PC-3 (cell line): ENCODE results near the gene ACVRL1. TPM values are rescaled to one million over a fixed set of nuclear protein-coding genes. Genes with fewer than 3 reads are reported as not detected.

ENCODE experiments used
- ATAC-seq: fragments of 200-7000 bp; cut with Tn5 transposase; 2 replicates; pipeline ENCODE4 v1.9.1; 2020; ENCODE audit warnings: mild to moderate bottlenecking, moderate library complexity
- BruUV-seq: library from RNA; stranded (reverse); fragments of 400-500 nt; replicated peaks from 2 replicates; lab custom pipeline; 2021; lab: Mats Ljungman, UMichigan
- CTCF ChIA-PET: fragments of 300-600 bp; sonication (Branson Sonifier 250); formaldehyde crosslinking; loops from one replicate; lab custom pipeline; 2022; ENCODE audit warnings: antibody characterized with exemption; lab: Charles Lee
- POLR2A ChIA-PET: fragments of 300-600 bp; sonication (Branson Sonifier 250); formaldehyde crosslinking; loops from one replicate; lab custom pipeline; 2022; ENCODE audit warnings: antibody characterized with exemption; ENCODE audit not compliant: unreplicated experiment; lab: Charles Lee
- DNase-seq: peaks from one replicate; pipeline ENCODE4 v3.0.0-alpha.2; 2015
- H2AFZ ChIP-seq: fragments of 300-600 bp; sonication (generic); 2 replicates; pipeline ENCODE4 v1.6.0; 2016; ENCODE audit warnings: antibody characterized with exemption, low read length
- H3F3A ChIP-seq: fragments of 300-600 bp; sonication (generic); one replicate; pipeline ENCODE4 v1.6.0; 2017; ENCODE audit warnings: antibody characterized with exemption, low read length, control low read depth, mild to moderate bottlenecking; ENCODE audit not compliant: unreplicated experiment
- H3K27ac ChIP-seq: fragments of 300-600 bp; sonication (generic); 2 replicates; pipeline ENCODE4 v1.5.1; 2016; ENCODE audit warnings: mild to moderate bottlenecking, low read length
- H3K27me3 ChIP-seq: fragments of 300-600 bp; sonication (generic); 2 replicates; pipeline ENCODE4 v1.6.1; 2016; ENCODE audit warnings: low read length, mixed read lengths
- H3K36me3 ChIP-seq: fragments of 300-600 bp; sonication (generic); 2 replicates; pipeline ENCODE4 v1.6.1; 2016; ENCODE audit warnings: low read depth, mixed run types, low read length, mixed read lengths
- H3K4me1 ChIP-seq: fragments of 300-600 bp; sonication (generic); 2 replicates; pipeline ENCODE4 v1.5.1; 2016; ENCODE audit warnings: low read length; ENCODE audit not compliant: insufficient read depth
- H3K4me2 ChIP-seq: fragments of 300-600 bp; sonication (generic); 2 replicates; pipeline ENCODE4 v1.6.0; 2016; ENCODE audit warnings: low read length
- H3K4me3 ChIP-seq: fragments of 300-600 bp; sonication (generic); 2 replicates; pipeline ENCODE4 v1.5.1; 2016; ENCODE audit warnings: mild to moderate bottlenecking, low read length, mixed read lengths
- H3K79me2 ChIP-seq: fragments of 300-600 bp; sonication (generic); 2 replicates; pipeline ENCODE4 v1.6.1; 2017; ENCODE audit warnings: low read length, mixed read lengths
- H3K9ac ChIP-seq: fragments of 300-600 bp; sonication (generic); 2 replicates; pipeline ENCODE4 v1.6.0; 2016; ENCODE audit warnings: mild to moderate bottlenecking, low read length
- H3K9me2 ChIP-seq: fragments of 300-600 bp; sonication (generic); replicated peaks from 2 replicates; pipeline ENCODE4 v1.6.1; 2016; ENCODE audit warnings: mixed run types, low read length, mixed read lengths
- H3K9me3 ChIP-seq: fragments of 300-600 bp; sonication (generic); 2 replicates; pipeline ENCODE4 v1.6.1; 2016; ENCODE audit warnings: low read length, mixed read lengths
- H4K20me1 ChIP-seq: fragments of 300-600 bp; sonication (generic); 2 replicates; pipeline ENCODE4 v1.6.1; 2016; ENCODE audit warnings: low read length, mixed read lengths
- EZH2 ChIP-seq: fragments of 300-600 bp; sonication (generic); IDR thresholded peaks from one replicate; pipeline ENCODE4 v1.6.1; 2017; ENCODE audit warnings: antibody characterized with exemption, mild to moderate bottlenecking, low read length; ENCODE audit not compliant: unreplicated experiment
- EZH2phosphoT487 ChIP-seq: fragments of 300-600 bp; sonication (generic); IDR thresholded peaks from 2 replicates; pipeline ENCODE4 v1.6.1; 2018; ENCODE audit warnings: mild to moderate bottlenecking, antibody characterized with exemption, low read length, borderline replicate concordance
- intact Hi-C: fragments of 100-400 bp; cut with micrococcal nuclease; formaldehyde crosslinking; loops from 2 replicates; pipeline ENCODE4 v1.9.0; 2023
- total RNA-seq: library from RNA; depleted of rRNA; stranded (reverse); fragments of >200 nt; gene quantifications from 2 replicates; pipeline ENCODE4 v1.2.3, GENCODE V29; 2014
- TF ChIP-seq, protein P1 (sequence below): fragments of 300-600 bp; sonication (generic); conservative IDR thresholded peaks from 2 replicates; pipeline ENCODE4 v1.5.1; 2017; ENCODE audit warnings: antibody characterized with exemption, low read depth, mild to moderate bottlenecking, low read length

Gene ACVRL1
- total RNA-seq, 1 experiment from 2014 or later = not detected

DNA sequence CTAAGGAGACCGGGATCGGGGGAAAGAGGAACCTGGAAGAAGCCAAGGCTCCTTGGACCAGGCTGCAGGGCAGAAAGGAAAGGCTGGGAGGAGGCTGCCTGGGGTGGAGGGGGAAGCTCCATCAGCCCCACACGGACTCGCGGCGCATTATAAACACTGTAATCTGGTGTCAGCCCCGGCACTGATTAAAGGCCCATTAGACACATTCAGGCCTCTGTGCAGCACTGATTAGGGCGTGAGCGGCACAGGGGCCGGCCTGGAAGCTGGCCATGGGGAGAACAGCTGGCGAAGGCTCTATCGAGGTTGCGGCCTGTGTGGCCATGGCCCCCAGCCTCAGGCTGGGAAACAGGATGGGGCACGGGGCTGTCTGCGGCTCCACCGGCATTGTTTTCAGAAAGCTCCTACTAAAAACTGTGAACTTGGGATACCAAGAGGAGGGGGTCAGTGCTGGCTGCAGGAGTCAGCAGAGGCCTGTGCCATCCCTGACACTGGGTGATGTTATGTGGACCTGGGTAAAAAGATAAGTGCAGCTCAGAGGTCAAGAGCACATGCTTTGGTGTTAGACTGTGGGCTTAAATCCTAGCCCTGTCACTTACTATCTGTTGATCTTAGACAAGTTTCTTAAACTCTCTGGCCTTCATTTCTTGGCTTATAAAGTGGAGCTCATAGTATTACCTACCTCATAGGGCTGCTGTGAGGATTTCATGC, 10.6 kb downstream of the ACVRL1 start:
- BruUV-seq = no TSS peak
- ATAC-seq (no peak), DNase-seq (no peak)
- no peak overlapping the region for H3K4me2 ChIP-seq
- no peaks in the 10 kb centered on the region for H4K20me1 ChIP-seq
- H3F3A ChIP-seq = no peaks in the 10 kb centered on the region
- H3K4me1 ChIP-seq = peaks cover 1% of the 10 kb centered on the region; the same call in 1 of the 2 replicates
- no peak overlapping the region for H3K9ac ChIP-seq
- no peaks in the 10 kb centered on the region for H3K9me2 ChIP-seq
- no peaks in the 10 kb centered on the region for H3K79me2 ChIP-seq
- no peaks in the 10 kb centered on the region for H3K36me3 ChIP-seq
- no peak overlapping the region for H3K4me3 ChIP-seq
- TF ChIP-seq, protein P1, sequence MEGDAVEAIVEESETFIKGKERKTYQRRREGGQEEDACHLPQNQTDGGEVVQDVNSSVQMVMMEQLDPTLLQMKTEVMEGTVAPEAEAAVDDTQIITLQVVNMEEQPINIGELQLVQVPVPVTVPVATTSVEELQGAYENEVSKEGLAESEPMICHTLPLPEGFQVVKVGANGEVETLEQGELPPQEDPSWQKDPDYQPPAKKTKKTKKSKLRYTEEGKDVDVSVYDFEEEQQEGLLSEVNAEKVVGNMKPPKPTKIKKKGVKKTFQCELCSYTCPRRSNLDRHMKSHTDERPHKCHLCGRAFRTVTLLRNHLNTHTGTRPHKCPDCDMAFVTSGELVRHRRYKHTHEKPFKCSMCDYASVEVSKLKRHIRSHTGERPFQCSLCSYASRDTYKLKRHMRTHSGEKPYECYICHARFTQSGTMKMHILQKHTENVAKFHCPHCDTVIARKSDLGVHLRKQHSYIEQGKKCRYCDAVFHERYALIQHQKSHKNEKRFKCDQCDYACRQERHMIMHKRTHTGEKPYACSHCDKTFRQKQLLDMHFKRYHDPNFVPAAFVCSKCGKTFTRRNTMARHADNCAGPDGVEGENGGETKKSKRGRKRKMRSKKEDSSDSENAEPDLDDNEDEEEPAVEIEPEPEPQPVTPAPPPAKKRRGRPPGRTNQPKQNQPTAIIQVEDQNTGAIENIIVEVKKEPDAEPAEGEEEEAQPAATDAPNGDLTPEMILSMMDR = no peak
- TF ChIP-seq EZH2phosphoT487 (no peak), EZH2 (no peak)
- CTCF ChIA-PET = no interaction called here
- intact Hi-C loops = no loop called here
- no peak overlapping the region for H2AFZ ChIP-seq
- no peaks in the 10 kb centered on the region for H3K9me3 ChIP-seq
- no peaks in the 10 kb centered on the region for H3K27me3 ChIP-seq
- POLR2A ChIA-PET = no interaction called here
- no peak overlapping the region for H3K27ac ChIP-seq

DNA sequence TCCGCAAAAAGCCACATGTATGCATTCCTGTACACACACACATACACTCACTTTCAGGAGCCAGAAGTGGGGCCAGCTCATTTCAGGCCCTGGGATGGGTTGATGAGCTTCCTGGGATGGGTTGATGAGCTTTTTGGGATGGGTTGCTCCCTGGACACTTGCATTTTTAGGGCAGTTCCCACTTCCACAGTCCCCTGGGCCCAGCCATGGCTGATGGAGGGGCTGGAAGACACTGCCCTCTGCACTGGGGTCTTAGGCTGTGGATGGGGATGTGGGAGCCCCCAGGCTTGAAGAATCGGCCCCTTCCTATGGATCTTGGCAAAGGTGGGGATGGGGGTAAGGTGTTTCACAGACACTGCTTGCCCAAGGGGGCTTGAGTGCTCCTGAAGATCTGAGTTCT, 12.7 kb downstream of the ACVRL1 start:
- H3K27me3 ChIP-seq = no peaks in the 10 kb centered on the region
- H3K9me3 ChIP-seq = no peaks in the 10 kb centered on the region
- no peak for ATAC-seq
- ChIA-PET CTCF (no interaction called here), POLR2A (no interaction called here)
- H3K27ac ChIP-seq = no peak overlapping the region
- H3K36me3 ChIP-seq = no peaks in the 10 kb centered on the region
- intact Hi-C loops = no loop called here
- no peak overlapping the region for H3K4me2 ChIP-seq
- H3F3A ChIP-seq = no peaks in the 10 kb centered on the region
- no peak overlapping the region for H3K4me3 ChIP-seq
- peaks cover 5% of the 10 kb centered on the region; the same call in 1 of the 2 replicates for H3K4me1 ChIP-seq
- H4K20me1 ChIP-seq = no peaks in the 10 kb centered on the region
- no TSS peak for BruUV-seq
- TF ChIP-seq EZH2 (no peak), EZH2phosphoT487 (no peak)
- TF ChIP-seq, protein P1 = no peak
- no peak overlapping the region for H2AFZ ChIP-seq
- H3K9ac ChIP-seq = no peak overlapping the region
- DNase-seq = no peak
- no peaks in the 10 kb centered on the region for H3K9me2 ChIP-seq
- H3K79me2 ChIP-seq = no peaks in the 10 kb centered on the region

DNA sequence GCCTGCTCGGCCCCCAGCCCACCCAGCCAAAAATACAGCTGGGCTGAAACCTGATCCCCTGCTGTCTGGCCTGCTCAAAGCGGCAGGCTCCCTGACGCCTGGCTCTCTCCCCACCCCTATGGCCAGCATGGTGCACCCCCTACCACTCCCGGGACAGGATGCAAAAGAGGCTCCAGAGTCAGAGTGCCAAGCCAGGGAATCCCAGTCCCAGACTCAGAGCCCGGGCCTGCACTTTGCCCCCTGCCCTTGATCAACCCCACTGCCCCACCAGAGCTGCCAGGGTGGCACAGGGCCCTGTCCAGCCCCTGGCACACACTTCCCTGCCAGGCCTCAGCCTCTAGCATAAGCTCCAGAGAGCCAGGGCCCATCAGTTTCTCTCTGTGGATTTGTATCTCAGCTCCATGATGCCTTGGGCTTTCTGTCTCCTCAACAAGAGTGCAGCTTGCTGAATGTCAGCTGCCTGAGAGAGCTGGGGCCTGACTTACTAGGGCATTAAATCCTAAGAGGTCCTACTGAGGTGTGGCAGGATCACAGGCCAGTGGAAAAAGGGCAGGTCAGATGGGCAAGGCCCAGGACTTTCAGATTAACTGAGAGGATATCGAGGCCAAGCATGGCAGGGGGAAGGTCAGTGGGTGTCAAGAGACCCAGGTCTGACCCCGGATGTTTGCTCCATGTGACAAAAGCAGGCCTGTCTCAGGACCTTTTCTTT, 13.9 kb downstream of the ACVRL1 start:
- H2AFZ ChIP-seq = no peak overlapping the region
- no peak overlapping the region for H3K4me3 ChIP-seq
- no TSS peak for BruUV-seq
- no peak for TF ChIP-seq EZH2phosphoT487
- no peak for TF ChIP-seq EZH2
- TF ChIP-seq, protein P1 = no peak
- ATAC-seq (no peak), DNase-seq (no peak)
- intact Hi-C loops = no loop called here
- H3K27me3 ChIP-seq = no peaks in the 10 kb centered on the region
- no peaks in the 10 kb centered on the region for H3K79me2 ChIP-seq
- peaks cover 5% of the 10 kb centered on the region; the same call in 1 of the 2 replicates for H3K4me1 ChIP-seq
- H3K36me3 ChIP-seq = no peaks in the 10 kb centered on the region
- H3K4me2 ChIP-seq = no peak overlapping the region
- H3F3A ChIP-seq = no peaks in the 10 kb centered on the region
- H4K20me1 ChIP-seq = no peaks in the 10 kb centered on the region
- H3K27ac ChIP-seq = no peak overlapping the region
- H3K9ac ChIP-seq = no peak overlapping the region
- ChIA-PET CTCF (no interaction called here), POLR2A (no interaction called here)
- H3K9me2 ChIP-seq = no peaks in the 10 kb centered on the region
- H3K9me3 ChIP-seq = no peaks in the 10 kb centered on the region
